Stimulated activated CD4-positive, alpha-beta T cell treated with anti-CD3 and anti-CD28 coated beads, Interleukin-12 subunit alpha, Interleukin-12 subunit beta, amount 100 ng/mL, for 4 hours (primary cell): ENCODE data around the gene FXYD6.

Source experiments
- DNase-seq: peaks from one replicate; pipeline ENCODE4 v3.0.0-alpha.2; 2020

FXYD6 gene

DNA sequence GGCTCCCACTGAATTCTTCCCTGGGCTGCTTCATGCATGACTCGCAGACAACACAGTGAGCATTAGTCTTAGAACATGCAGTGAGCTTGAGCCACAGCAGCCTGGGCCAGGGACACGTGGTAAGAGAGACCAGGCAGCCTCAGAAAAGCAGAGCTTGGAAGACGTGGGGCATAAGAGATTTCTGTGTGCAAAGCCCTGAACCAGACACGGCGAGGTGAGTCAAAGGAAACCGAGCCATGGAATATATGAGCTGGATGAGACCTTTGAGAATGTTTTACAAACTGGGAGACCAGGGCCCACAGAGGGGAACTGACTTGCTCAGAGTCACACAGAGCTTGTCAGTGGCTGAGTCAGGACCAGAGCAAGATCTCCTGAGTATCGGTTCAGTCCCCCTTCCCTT, 8.5 kb upstream of the FXYD6 start:
- no peak for DNase-seq

DNA sequence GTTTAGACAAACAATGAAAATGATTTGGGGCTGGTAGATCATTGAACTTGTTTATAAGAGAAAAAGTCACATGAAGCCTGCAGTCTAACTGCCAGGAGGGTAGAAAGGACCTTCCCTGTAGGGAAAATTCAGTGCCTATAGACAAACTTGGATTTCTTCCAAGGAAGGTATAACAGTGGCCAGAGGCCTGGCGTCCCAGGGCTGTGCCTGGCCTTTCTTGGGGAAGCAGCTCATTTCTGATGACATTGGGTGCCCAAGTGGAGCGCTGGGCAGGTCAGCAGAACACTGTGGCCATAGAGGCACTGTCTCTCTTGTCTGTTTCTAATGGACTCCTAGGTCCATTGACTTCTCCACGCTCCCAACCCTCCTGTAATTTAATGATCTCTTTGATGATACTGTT, 6.6 kb upstream of the FXYD6 start:
- no peak for DNase-seq

DNA sequence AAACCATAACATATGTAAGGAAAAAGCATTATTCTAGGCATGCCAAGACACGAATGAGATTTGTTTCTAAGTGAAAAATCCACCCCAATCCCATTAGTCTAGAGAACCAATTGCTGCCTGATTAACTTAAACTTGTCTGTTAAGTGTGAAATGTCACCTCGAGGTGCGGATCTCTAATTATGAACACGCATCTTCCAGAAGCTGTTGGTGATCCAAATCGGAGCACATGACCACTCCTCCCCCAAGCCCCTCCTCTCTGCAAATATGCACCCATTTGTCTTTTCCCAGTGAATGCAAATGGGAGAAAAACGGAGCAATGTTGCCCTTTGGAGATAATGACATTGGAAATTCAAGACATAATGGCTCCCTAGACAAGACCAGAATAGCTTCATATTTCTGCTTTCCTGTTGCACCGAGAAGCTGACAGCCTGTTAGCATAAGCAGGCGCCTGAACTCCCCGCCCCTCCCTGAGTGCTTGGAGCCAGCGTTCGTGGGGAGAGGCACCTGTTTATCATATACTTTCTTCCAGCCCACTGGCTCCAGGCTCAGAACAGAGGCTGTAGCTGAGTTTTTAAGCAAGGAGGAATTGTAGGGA, 6.0 kb upstream of the FXYD6 start:
- no peak for DNase-seq

DNA sequence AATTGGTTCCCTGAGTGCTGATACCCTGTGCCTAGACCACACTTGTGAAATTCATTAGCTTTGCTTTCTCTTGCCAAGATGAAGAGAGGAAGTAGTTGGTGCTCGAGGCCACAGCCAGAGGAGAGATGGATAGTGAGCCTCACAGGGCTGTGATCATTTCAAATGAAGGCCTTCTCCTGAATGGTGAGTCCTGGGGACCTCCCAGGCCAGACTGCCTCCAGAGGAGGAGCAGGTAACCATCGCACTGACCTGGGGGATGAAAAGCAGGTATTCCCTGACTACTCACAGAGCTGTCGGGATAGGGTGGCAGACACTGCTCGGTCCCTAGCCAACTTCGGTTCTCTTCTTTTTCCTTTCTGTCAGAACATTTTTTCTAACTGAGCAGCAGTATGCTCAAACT, 4.8 kb upstream of the FXYD6 start:
- no peak for DNase-seq

DNA sequence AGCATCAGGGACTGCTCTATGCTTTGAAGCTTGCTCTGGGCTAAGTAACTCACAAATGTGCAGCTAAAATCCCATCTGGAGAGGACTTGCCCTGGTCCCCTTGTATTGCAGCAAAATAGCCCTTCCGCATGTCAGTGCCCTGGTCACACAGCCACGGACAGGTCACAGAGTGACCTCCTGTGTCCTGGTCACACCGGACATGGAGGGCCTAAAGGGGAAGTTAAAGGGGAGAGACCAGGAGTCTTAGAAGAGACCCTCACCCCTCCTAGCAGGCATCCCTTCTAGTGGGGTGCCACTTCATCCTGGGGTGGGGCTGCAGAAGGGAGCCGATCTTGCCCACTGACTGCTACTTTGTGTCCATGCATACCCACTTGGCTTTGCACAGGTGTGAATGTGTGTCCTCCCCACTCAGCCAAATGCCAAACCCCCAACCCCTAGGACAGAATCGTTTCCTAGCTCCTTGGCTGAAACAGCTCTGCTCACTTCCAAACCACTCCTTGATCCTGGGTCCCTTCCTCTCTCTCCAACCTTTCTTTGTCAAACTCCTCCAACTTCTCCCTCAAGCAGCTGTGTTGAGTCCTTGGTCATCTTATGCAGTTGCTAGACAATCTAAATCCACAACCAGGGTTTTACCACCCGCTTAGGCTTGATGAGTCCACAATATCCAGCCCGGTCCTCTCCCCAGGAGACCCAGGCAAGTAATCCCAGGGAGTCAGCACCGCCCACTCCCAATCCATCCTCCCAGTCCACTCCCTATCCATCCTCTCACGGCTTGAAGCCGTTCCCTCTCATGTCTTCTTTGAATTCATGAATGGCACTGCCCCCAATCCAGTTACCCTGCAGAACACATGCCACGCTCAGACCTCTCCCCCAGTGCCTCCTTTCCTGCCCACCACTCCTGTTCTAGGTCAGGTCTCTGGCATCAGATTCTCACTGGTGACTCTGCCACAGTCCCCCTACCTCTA, 3.3 kb upstream of the FXYD6 start:
- no peak for DNase-seq

DNA sequence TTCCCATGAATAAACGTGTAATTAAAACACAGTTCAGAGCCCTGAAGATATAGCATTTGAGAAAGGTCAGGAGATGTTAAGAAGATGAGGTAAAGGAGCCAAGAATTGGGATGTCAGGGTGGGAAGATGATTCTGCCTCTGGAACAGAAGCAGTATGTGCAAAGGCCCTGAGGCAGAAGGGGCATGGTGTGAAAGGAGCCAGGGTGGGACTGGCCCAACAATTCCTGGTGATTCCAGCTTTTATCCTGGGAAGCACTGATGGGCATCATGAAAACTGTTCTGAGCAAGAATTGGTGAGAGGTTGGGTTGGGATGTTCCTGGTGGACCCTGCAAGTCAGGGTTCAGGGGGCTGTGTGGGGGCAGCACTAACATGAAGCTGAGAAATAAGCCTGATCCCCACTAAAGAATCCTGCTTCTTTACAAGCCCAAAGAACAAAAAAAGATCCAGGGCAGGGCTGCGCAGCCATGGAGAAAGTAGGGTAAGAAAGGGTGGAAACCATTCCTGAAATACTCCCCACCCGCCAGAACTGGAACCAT, 2.5 kb upstream of the FXYD6 start:
- no peak for DNase-seq

DNA sequence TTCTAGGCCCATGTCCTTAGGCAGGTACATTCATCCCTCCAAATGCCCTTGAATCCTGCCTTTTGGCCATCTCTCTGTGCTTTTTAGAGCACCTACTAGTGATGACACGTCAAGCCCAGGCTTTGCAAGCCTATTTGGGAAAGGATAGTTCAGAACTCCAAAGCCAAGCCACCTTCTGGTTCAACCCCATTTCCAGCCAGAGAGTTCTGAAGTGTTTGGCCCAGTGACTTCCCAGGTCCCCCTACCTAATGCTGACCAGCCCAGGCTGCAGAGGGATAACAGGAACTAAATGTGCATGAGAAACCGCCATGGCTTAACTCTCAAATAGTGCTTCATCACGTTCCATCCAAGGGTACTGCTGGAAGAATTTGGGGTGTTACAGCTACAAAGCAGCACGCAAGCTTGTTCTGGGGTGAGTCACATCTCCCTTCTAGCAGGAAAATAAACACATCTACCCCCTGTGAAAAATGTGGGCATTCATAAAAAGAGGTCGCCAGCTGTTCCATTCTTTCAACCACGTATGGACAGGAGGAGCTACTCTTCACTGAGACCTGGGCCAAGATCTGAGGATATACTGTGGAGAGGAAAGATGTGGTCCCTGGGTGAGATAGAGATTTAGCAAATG, 2.0 kb upstream of the FXYD6 start:
- no peak for DNase-seq

DNA sequence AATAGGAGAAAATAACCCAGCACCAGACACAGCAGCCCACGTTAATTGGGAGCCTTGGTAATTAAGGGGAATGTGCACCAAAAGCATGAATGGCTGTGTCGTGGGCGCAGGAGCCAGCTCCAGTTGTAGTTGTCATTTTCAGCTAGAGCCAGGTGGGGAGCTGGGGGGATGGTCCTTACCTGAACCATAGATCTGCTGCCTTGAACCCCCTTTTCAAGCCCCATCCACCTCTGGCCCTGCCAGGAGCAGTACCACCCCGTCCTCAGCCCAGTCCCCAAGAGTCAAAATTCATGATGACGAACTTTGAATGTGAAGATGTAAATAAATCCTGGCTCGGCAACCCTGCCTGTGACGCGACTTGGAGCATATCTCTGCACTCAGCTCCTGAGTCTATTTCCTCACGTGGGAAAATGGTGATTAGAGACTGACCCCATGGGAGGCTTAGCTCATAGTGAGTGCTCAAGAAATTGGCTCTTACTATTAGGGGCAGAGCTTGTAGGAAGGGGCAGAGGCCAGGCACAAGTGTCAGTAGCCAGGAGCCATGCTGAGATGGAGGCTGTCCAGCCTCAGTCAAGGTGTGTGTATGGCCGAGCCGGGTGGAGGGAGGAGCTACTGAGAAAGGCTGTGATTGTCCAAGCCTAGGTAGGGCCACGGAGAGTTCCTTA, 794 bp upstream of the FXYD6 start:
- DNase-seq, result no peak

DNA sequence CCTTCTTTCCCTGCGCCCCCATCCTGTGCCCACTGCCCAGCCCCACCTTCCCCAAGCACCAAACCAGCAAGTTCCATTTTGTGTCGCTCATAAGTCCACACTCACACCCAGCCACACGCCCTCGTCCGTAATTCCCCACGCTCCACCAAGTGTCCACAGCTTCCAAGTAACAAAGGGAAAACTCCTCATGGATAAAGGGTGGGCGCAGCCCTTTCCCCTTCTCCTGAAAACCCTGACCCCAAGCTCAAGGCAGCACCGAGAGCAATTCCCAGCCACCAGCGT, 458 bp downstream of the FXYD6 start:
- no peak for DNase-seq

DNA sequence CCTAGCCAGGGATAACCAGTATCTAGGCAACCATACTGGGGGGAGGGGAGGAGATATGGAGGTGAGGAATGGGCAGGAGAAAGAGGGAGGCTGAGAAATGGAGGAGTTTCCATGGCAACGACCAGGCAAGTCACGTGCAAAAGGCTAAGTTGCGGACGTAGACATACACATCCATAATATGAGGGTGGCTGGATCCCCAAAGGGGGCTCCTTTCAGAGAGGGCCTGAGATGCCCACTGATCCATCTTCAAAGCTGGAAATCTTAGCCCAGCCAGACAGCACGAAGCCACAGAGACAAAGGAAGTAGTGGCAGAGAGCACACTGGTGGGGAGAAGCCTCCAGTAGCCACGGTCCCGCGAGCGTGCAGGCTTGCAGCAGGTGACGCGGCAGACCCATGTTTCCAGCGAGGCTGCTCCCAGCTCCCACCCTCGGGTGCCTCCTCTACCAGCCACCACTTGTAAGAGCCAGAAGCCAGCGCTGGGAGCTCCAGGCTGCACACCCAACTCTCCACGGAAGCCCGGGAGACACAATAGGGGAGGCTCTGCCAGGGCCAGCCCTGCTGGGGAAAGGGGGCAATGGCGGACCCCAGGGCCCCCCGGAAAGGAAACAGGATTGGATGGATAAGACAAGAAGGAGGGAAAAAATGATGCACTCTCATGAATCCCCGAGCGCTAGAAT, 938 bp downstream of the FXYD6 start:
- DNase-seq, result no peak

DNA sequence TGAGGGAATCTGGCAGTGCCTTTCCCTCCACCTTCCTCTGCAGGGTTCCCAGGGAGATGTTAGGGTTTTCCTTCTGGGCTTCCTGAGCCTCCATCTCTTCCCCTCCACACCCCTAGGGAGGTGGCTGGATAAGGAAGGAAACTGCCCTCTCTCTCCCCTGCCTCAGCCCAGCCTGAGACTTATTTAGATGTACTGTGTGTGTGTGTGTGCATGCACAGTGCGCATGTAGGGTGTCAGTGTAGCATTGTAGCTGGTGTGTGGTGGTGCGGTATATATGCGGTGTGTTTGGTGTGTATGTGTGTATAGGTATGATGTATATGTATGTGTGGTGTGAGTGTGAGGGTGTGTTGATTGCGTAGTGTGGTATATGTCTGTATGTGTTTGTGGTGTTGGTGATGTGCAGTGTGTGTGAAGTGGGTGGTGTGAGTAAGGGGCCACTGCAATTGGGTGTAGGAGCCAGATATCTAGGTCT, 1.5 kb downstream of the FXYD6 start:
- DNase-seq, result no peak

DNA sequence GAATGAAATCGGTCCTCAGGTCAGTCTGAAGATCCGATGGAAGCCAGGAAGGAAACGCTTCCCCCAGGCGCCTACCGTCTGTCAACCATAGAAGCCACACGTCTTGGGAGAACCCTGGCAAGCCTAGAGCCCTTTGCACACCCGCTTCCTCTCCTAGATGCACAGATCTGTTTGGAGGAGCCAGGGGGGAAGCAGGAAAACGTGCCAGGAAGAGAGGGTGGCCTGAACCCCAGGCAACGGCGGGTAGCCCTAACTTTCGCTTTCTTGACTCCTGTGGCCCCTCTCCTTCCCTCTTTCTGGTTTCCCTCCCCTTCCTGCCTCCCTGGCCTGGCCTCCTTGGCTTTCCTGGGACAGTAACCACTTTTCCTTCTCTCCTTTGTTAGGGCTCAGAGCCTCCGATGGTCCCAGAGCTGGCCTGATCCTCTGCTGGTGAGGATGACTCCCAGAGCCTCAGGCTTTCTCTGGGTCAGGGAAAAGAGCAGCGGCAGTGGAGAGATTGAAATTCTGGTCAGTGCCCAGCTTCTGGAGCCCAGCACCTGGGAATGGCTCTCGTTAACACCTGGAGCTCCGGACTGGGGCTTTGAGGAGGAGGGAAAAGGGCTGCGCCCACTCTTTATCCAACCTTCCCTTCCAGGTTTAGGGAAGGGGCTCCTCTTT, 2.1 kb downstream of the FXYD6 start:
- no peak for DNase-seq

DNA sequence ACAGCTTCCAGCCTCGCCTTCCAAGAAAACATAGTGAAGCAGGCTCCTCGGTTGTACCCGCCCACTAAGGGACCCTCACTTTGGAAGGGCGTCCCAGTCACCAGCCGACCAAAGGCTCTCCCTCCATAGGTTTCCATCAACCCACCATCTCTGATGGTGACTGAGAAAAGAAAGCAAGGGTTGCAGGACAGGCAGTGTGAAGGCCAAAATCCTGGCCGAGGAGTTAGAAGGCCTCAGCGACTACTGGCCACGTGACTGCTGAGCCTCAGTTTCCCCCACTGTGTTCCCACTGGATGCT, 2.7 kb downstream of the FXYD6 start:
- no peak for DNase-seq

DNA sequence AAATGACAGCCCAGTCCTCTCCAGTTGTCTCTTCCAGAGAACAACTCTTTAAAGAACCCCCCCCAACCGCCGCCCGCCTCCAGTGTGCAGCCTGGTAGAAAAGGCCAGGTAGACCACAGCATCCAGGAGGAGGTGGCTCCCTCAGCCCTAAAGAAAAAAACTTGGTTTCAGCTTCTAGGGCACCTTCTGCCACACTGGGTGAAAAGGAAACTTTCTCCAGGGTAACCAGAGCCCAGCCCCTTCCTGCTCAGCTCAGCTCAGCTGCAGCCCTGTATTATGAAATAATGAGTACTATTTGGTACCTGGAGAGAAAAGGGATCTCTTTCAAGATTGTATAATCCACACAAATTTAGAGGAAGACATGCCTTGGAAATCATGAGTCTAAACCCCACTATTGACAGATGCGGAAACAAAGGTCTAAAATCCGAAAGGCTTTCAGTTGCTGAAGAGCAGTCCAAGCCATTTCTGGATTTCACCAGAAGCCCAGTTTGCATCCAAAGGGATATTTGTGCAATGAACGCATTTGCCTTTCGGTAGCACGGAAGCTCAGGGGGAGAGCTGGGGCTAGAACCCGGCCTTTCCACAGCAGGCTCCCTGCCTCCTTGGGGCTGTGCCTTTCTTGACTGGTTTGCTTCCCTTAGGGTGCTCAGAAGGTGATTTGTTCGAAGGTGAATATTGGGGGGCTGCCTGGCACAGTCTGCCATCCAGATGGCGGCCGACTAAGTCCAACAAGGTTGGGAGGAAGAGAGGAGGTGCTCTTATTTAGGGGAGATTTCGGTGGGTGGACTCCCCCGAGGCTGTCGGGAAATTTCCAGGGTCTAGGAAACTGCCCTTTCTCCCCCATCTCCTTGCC, 3.3 kb downstream of the FXYD6 start:
- no peak for DNase-seq

DNA sequence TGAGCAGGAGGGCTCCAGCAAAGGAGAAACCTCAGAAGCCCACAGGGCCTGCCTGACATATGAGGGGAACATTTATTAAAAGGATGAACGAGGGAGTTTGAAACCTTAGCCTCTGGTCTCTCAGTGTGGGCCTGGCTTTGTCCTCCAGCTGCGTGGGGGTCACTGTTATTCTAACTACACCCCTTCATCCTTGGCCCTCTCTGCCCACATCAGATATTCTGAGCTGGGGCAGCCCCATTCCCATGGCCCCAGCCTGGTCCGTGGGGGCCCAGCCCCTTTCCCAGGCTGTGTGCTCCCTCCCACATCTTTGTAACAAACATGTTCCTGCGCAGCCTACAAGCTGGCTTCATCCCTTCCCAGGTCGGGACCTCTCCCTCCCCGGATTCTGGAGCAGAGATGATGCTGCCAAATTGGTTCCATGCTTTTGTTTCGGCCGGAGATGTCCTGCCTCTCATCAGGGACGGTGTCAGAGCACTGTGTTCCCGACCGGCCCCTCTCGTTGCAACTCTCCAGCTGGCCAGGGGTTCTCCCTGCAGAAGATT, 4.0 kb downstream of the FXYD6 start:
- no peak for DNase-seq

DNA sequence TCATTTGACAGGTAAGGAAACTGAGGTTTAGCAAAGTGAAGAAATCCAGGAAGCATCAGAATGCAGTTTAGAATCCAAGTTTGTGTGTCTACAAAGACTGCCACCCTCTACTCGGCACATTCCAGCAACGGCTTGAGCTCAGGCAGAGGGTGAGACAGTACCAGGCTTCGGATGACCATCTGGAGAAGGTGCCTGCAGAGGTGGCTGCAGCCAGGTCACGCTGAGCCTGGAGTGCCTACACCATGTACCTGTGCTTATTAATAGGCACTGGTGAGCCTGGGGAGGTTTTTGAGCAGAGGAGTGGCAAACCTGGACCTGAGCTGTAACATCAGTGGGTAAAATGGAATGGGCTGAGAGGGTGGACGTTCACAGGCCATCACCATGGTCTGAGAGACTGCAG, 4.7 kb downstream of the FXYD6 start:
- no peak for DNase-seq

DNA sequence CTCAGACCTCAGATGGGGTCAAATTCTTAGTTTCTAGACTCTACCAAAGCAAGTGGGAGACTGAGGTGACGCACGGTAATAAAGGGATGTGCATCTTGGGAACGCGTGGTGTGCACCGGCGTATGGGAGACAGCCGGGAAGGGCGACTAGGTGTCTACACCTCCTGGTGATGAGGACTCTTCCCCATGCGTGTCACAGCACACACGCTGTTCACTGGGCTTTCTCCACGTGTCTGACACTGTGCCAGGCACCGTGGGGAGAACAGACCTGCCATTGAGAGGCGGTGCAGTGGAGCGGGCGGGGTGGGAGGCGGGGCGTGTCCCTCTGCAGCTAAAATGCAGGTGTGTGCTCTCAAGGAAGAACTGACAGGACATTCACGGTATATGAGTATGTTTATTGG, 5.3 kb downstream of the FXYD6 start:
- no peak for DNase-seq

DNA sequence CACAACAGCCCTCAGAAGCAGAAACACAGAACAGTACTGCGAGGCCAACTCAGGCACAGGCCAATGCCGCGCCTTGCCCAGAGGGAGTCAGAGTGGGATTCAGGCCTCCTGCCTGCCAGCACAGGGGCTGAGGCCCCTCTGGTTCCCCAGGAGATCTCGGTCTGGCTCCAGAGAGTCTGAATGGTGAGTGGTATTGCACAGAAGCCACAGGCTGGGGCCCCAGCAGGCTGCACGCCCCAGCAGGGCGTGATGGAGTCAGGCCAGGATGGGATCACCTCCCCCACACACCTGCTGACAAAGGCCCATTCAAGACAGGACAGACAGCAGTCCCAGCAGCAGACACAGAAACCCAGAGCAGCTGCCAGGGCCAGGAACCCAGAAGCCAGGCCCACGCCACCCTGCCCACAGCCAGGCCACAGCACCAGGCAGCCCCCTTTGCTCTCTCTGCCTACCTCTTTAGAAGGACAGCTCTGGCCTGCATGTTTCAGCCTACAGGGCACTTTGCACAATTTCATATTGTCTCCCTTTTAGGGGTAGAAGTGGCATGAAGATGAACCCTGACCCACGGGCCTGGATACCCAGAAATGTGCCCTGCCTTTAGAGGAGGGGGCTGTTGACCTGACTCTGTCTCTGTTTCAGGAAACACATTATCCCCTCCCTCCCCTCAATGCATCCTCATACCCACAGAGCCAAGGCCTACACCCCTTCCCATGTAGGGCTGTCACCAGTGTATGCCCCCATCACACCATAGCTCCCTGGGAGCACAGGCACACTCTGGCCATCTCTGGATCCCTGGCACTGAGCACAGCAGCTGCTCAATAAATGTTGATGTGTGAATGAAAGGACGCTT, 6.1 kb downstream of the FXYD6 start:
- no peak for DNase-seq

DNA sequence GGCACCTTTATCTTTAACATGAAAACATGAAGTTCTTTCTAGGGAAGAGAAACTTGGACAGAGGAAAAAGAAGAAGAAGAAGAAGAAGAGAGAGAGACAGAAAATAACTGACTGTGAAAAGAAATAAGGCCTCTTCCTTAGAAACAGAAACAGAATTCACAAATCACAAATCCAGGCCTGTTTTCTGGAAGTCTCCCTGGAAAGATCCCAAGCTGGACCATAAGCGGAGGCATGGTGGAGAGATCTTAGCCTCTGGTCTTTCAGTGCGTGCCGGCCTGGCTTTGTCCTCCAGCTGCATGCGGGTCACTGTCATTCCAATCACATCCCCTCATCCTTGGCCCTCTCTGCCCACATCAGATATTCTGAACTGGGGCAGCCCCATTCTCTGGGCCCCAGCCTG, 6.9 kb downstream of the FXYD6 start:
- DNase-seq, result no peak
